ENCODE measurements around the gene CST5.

Gene CST5

GRCh38 chr20:23925789-23926525, 46.4 kb upstream of the CST5 start:
- intact Hi-C loops (cut with DNase I; ENCODE audit: low total_unique reads), result no loop called here
- H3K27ac ChIP-seq, result no peak overlapping the region
- H3K9me3 ChIP-seq, result peaks cover 0 to 4% (median 0%) of the 10 kb centered on the region in 3 donors
- TF ChIP-seq, protein P1, sequence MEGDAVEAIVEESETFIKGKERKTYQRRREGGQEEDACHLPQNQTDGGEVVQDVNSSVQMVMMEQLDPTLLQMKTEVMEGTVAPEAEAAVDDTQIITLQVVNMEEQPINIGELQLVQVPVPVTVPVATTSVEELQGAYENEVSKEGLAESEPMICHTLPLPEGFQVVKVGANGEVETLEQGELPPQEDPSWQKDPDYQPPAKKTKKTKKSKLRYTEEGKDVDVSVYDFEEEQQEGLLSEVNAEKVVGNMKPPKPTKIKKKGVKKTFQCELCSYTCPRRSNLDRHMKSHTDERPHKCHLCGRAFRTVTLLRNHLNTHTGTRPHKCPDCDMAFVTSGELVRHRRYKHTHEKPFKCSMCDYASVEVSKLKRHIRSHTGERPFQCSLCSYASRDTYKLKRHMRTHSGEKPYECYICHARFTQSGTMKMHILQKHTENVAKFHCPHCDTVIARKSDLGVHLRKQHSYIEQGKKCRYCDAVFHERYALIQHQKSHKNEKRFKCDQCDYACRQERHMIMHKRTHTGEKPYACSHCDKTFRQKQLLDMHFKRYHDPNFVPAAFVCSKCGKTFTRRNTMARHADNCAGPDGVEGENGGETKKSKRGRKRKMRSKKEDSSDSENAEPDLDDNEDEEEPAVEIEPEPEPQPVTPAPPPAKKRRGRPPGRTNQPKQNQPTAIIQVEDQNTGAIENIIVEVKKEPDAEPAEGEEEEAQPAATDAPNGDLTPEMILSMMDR (IDR thresholded peaks at IDR 0.05), result no peak
- no peak for DNase-seq
- no peaks in the 10 kb centered on the region for H3K36me3 ChIP-seq
- H3K4me3 ChIP-seq, result no peak overlapping the region
- no peaks in the 10 kb centered on the region for H3K27me3 ChIP-seq
- H3K4me1 ChIP-seq, result no peaks in the 10 kb centered on the region

DNA sequence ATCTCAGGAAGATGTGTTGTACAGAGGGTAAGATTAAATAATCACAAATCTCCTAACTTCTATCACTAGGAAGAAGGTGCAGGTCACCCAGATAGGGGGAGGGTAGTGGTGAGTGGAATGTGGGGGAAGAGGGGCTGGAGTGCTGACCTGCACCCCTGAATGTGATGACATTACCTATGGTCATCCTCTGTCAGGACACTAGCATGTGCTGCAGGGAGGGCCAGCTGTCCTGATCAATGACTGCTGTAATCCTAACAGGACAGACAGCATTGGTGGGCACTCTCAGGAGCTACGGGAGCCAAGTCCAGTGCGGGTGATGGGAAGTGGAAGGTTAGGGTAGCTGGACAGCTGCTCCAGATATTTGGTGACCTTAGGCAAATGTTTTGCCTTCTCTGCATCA, 45.2 kb upstream of the CST5 start:
- no peak overlapping the region for H3K4me3 ChIP-seq
- no peak overlapping the region for H3K27ac ChIP-seq
- no peaks in the 10 kb centered on the region for H3K27me3 ChIP-seq
- H3K9me3 ChIP-seq, result no peaks in the 10 kb centered on the region
- H3K36me3 ChIP-seq, result no peaks in the 10 kb centered on the region
- TF ChIP-seq, protein P1 (IDR thresholded peaks at IDR 0.05), result no peak
- intact Hi-C loops (cut with DNase I; ENCODE audit: low total_unique reads), result no loop called here
- no peaks in the 10 kb centered on the region for H3K4me1 ChIP-seq
- DNase-seq, result no peak

GRCh38 chr20:23923891-23924435, 44.4 kb upstream of the CST5 start:
- no peaks in the 10 kb centered on the region for H3K36me3 ChIP-seq
- TF ChIP-seq, protein P1 (IDR thresholded peaks at IDR 0.05), result no peak
- H3K4me3 ChIP-seq, result no peak overlapping the region
- H3K4me1 ChIP-seq, result no peaks in the 10 kb centered on the region
- no peak for DNase-seq
- no peaks in the 10 kb centered on the region for H3K27me3 ChIP-seq
- intact Hi-C loops (cut with DNase I; ENCODE audit: low total_unique reads), result no loop called here
- no peaks in the 10 kb centered on the region for H3K9me3 ChIP-seq
- no peak overlapping the region for H3K27ac ChIP-seq

GRCh38 chr20:23923311-23923710, 43.8 kb upstream of the CST5 start:
- Histone ChIP-seq H3K4me1 (no peaks in the 10 kb centered on the region), H3K27ac (no peak overlapping the region), H3K27me3 (no peaks in the 10 kb centered on the region), H3K9me3 (no peaks in the 10 kb centered on the region), H3K36me3 (no peaks in the 10 kb centered on the region), H3K4me3 (no peak overlapping the region)
- TF ChIP-seq, protein P1 (IDR thresholded peaks at IDR 0.05), result no peak
- DNase-seq, result no peak
- intact Hi-C loops (cut with DNase I; ENCODE audit: low total_unique reads), result no loop called here

- DNase-seq, result no peak
Observed at GRCh38 chr20:23920408-23921325, 41.1 kb upstream of the CST5 start.

More at GRCh38 chr20:23920408-23921325, 41.1 kb upstream of the CST5 start:
- Histone ChIP-seq H3K27me3 (no peaks in the 10 kb centered on the region), H3K9me3 (no peaks in the 10 kb centered on the region), H3K27ac (no peak overlapping the region), H3K36me3 (no peaks in the 10 kb centered on the region), H3K4me3 (no peak overlapping the region), H3K4me1 (no peaks in the 10 kb centered on the region)
- TF ChIP-seq, protein P1 (IDR thresholded peaks at IDR 0.05), result no peak
- intact Hi-C loops (cut with DNase I; ENCODE audit: low total_unique reads), result no loop called here
